ENCODE results near the gene GPC3.

Gene GPC3

DNA sequence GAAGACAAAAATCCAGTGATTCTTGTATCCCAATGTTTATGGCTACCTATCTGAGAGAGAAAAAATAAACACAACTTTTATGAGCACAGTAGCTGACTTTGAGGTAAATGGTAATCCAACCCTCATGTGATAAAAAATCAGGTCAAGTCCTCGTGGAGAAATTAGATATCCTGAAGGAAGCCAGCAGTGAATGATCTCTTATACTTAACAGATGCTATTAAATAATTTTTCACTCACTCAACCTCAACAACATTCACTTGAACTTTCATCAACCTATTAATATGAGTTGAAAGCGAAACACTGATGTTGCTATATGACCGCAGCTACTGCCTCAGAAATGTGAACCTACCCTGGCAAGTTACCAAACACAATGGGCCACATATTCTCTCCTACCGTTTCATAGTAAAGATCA, 105.4 kb downstream of the GPC3 start:
- H3K4me1 ChIP-seq (ENCODE audit: control insufficient read depth in 2 of 2, insufficient read depth in 2 of 2, low read length in 2 of 2): no peaks in the 10 kb centered on the region
- peaks cover 0 to 5% of the 10 kb centered on the region in 2 donors for H3K27me3 ChIP-seq (ENCODE audit: control insufficient read depth in 2 of 2, insufficient read depth in 2 of 2, low read length in 2 of 2)
- H3K9ac ChIP-seq (ENCODE audit: low read depth in 1 of 2, low read length in 2 of 2): no peak overlapping the region
- H3K27ac ChIP-seq (ENCODE audit: low read depth in 2 of 2, low read length in 2 of 2): no peak overlapping the region
- H3K36me3 ChIP-seq (ENCODE audit: control insufficient read depth in 2 of 2, insufficient read depth in 2 of 2, low read length in 2 of 2): no peaks in the 10 kb centered on the region
- H3K9me3 ChIP-seq (ENCODE audit: control insufficient read depth in 2 of 2, low read length in 2 of 2): no peaks in the 10 kb centered on the region
- H3K4me3 ChIP-seq (ENCODE audit: low read length in 2 of 2): no peak overlapping the region

DNA sequence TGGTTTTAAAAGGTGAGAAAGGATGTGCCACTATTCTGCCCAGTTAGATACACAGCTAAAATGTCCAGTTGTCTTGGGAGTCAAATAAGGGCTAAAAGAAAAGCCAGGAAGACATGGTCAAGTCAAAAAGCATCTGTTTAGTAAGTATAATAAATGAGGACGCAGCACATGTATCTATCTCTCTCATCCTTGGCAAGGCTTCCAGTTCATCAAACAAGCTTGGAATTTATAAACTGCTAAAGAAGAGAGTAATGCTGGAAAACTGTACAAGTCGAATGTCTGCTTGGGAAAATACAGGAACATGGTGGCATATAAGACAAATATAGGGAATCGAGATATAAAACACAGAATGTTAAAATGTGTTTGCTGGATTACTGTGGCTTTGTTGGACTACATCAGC, 106.7 kb downstream of the GPC3 start:
- Histone ChIP-seq H3K27ac (ENCODE audit: low read depth in 2 of 2, low read length in 2 of 2) (no peak overlapping the region), H3K9ac (ENCODE audit: low read depth in 1 of 2, low read length in 2 of 2) (no peak overlapping the region), H3K4me3 (ENCODE audit: low read length in 2 of 2) (no peak overlapping the region), H3K4me1 (ENCODE audit: control insufficient read depth in 2 of 2, insufficient read depth in 2 of 2, low read length in 2 of 2) (no peaks in the 10 kb centered on the region), H3K36me3 (ENCODE audit: control insufficient read depth in 2 of 2, insufficient read depth in 2 of 2, low read length in 2 of 2) (no peaks in the 10 kb centered on the region), H3K27me3 (ENCODE audit: control insufficient read depth in 2 of 2, insufficient read depth in 2 of 2, low read length in 2 of 2) (peaks cover 0 to 5% of the 10 kb centered on the region in 2 donors), H3K9me3 (ENCODE audit: control insufficient read depth in 2 of 2, low read length in 2 of 2) (no peaks in the 10 kb centered on the region)

DNA sequence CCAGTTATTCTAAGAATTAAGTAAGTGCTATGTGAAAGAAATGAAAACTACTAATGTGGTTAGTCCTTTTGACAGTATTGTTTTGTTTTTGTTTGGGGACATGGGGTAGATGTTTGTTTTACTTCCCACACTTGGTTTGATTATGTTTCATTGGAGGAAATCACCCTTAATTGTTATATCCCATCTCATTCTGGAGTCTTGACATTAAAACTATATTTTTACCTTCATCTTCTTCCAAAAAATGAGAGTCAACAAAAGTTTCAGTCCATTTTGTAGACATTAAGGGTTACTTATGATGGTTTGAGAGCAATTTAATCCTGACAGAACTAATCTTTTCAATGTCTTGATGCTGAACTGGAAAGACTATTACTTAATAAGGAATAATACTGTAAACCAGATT, 108.7 kb downstream of the GPC3 start:
- Histone ChIP-seq H3K9me3 (ENCODE audit: control insufficient read depth in 2 of 2, low read length in 2 of 2) (peaks cover 0 to 2% of the 10 kb centered on the region in 2 donors), H3K27ac (ENCODE audit: low read depth in 2 of 2, low read length in 2 of 2) (no peak overlapping the region), H3K4me3 (ENCODE audit: low read length in 2 of 2) (no peak overlapping the region), H3K36me3 (ENCODE audit: control insufficient read depth in 2 of 2, insufficient read depth in 2 of 2, low read length in 2 of 2) (no peaks in the 10 kb centered on the region), H3K4me1 (ENCODE audit: control insufficient read depth in 2 of 2, insufficient read depth in 2 of 2, low read length in 2 of 2) (no peaks in the 10 kb centered on the region), H3K27me3 (ENCODE audit: control insufficient read depth in 2 of 2, insufficient read depth in 2 of 2, low read length in 2 of 2) (no peaks in the 10 kb centered on the region), H3K9ac (ENCODE audit: low read depth in 1 of 2, low read length in 2 of 2) (no peak overlapping the region)

DNA sequence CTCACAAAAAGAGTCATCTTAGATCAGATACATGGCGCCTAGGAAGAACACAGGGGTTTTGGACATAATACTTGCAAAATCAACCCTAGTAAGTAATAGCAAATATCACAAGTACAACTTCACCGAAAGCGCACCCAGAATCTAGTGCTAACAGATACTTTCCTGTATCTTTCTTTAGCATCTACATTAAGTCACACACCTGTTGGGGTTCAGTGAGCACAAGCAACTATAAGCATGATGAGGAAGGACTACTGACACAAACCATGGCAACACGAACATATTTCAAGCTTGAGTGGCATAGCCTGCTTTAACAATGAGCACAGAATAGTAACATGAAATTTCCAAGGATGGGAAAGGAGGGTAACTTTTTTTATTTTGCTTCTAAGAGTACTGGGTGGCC, 116.1 kb downstream of the GPC3 start:
- H3K27me3 ChIP-seq (ENCODE audit: control insufficient read depth in 2 of 2, insufficient read depth in 2 of 2, low read length in 2 of 2): peaks cover 0 to 3% of the 10 kb centered on the region in 2 donors
- no peaks in the 10 kb centered on the region for H3K4me1 ChIP-seq (ENCODE audit: control insufficient read depth in 2 of 2, insufficient read depth in 2 of 2, low read length in 2 of 2)
- no peak overlapping the region for H3K9ac ChIP-seq (ENCODE audit: low read depth in 1 of 2, low read length in 2 of 2)
- H3K36me3 ChIP-seq (ENCODE audit: control insufficient read depth in 2 of 2, insufficient read depth in 2 of 2, low read length in 2 of 2): no peaks in the 10 kb centered on the region
- H3K4me3 ChIP-seq (ENCODE audit: low read length in 2 of 2): no peak overlapping the region
- H3K9me3 ChIP-seq (ENCODE audit: control insufficient read depth in 2 of 2, low read length in 2 of 2): peaks cover 0 to 2% of the 10 kb centered on the region in 2 donors
- H3K27ac ChIP-seq (ENCODE audit: low read depth in 2 of 2, low read length in 2 of 2): no peak overlapping the region

DNA sequence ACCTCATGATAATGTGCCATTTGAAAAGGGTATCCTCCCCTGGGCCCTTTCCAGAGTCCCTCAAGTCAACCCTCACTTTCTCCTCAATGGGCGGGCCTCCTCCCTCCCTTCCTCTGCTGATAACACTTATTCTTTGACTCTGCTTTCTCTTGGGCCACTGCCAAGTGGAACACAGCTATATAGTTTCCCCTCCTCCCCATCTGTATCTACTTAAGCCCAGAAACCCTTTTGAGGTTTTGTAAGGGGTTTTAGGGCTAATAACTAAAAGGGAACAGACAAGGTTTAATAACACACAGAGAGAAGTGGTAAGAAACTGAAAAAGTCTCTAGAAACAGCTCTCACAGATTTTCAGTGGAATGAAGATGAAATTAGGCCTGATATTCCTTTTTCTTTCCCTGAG, 116.7 kb downstream of the GPC3 start:
- Histone ChIP-seq H3K9ac (ENCODE audit: low read depth in 1 of 2, low read length in 2 of 2) (no peak overlapping the region), H3K36me3 (ENCODE audit: control insufficient read depth in 2 of 2, insufficient read depth in 2 of 2, low read length in 2 of 2) (no peaks in the 10 kb centered on the region), H3K9me3 (ENCODE audit: control insufficient read depth in 2 of 2, low read length in 2 of 2) (peaks cover 0 to 2% of the 10 kb centered on the region in 2 donors), H3K4me1 (ENCODE audit: control insufficient read depth in 2 of 2, insufficient read depth in 2 of 2, low read length in 2 of 2) (no peaks in the 10 kb centered on the region), H3K4me3 (ENCODE audit: low read length in 2 of 2) (no peak overlapping the region), H3K27me3 (ENCODE audit: control insufficient read depth in 2 of 2, insufficient read depth in 2 of 2, low read length in 2 of 2) (peaks cover 0 to 3% of the 10 kb centered on the region in 2 donors), H3K27ac (ENCODE audit: low read depth in 2 of 2, low read length in 2 of 2) (no peak overlapping the region)

DNA sequence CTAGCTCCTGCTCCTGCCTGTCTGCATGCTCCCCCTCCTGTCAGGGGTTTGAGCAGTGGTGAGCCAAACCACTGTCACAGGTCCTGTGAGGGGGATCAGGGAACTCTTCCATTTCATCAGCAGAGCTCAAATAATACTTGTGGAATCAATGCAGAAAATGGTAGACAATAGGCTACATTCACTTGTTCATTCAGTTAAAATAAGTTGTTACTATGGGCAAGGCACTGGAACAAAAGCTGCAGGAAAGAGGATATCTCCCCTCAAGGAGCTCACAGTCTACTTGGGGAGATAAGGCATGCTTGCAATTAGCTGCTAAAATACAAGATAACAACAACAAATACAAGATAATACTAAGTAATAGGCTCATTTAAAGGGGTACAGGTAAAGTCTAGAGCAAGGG, 117.1 kb downstream of the GPC3 start:
- H3K27me3 ChIP-seq (ENCODE audit: control insufficient read depth in 2 of 2, insufficient read depth in 2 of 2, low read length in 2 of 2): peaks cover 0 to 3% of the 10 kb centered on the region in 2 donors
- H3K27ac ChIP-seq (ENCODE audit: low read depth in 2 of 2, low read length in 2 of 2): no peak overlapping the region
- no peaks in the 10 kb centered on the region for H3K4me1 ChIP-seq (ENCODE audit: control insufficient read depth in 2 of 2, insufficient read depth in 2 of 2, low read length in 2 of 2)
- no peak overlapping the region for H3K9ac ChIP-seq (ENCODE audit: low read depth in 1 of 2, low read length in 2 of 2)
- peaks cover 0 to 2% of the 10 kb centered on the region in 2 donors for H3K9me3 ChIP-seq (ENCODE audit: control insufficient read depth in 2 of 2, low read length in 2 of 2)
- no peaks in the 10 kb centered on the region for H3K36me3 ChIP-seq (ENCODE audit: control insufficient read depth in 2 of 2, insufficient read depth in 2 of 2, low read length in 2 of 2)
- no peak overlapping the region for H3K4me3 ChIP-seq (ENCODE audit: low read length in 2 of 2)

DNA sequence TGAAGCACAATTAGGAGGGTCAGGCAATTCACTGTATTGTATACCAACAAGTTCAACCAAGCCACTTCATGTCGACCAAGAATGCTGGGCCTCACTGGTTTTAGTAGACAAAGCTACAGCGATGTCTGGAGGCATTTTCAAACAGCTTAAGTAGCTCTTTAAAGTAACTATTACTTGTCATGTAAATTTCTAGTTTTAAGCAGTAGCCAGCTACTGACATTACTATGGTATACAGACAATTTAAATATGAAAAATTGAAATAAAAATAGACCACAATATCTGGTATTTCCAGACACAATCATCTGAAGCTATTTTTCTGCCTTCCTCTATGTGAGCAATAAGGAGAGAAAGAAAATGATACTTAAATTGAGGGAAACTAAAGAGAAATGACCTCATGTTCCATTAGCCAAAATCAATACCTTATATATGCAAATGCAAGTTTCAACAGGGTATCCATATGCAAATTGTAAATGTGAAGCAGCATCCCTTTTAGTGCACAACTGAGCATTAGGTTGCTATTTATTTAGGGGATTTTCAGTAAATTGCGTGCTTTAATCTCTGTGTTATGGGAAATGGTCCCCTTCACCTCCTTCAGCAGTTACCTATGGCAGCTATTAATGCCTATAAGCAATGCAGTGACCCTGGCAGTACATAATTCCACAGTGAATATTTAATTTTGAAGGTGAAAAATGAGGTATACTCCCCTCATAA, 119.5 kb downstream of the GPC3 start:
- H3K4me1 ChIP-seq (ENCODE audit: control insufficient read depth in 2 of 2, insufficient read depth in 2 of 2, low read length in 2 of 2): no peaks in the 10 kb centered on the region
- H3K4me3 ChIP-seq (ENCODE audit: low read length in 2 of 2): no peak overlapping the region
- H3K9me3 ChIP-seq (ENCODE audit: control insufficient read depth in 2 of 2, low read length in 2 of 2): no peaks in the 10 kb centered on the region
- H3K27me3 ChIP-seq (ENCODE audit: control insufficient read depth in 2 of 2, insufficient read depth in 2 of 2, low read length in 2 of 2): peaks cover 0 to 5% of the 10 kb centered on the region in 2 donors
- no peak overlapping the region for H3K9ac ChIP-seq (ENCODE audit: low read depth in 1 of 2, low read length in 2 of 2)
- H3K27ac ChIP-seq (ENCODE audit: low read depth in 2 of 2, low read length in 2 of 2): no peak overlapping the region
- H3K36me3 ChIP-seq (ENCODE audit: control insufficient read depth in 2 of 2, insufficient read depth in 2 of 2, low read length in 2 of 2): no peaks in the 10 kb centered on the region

DNA sequence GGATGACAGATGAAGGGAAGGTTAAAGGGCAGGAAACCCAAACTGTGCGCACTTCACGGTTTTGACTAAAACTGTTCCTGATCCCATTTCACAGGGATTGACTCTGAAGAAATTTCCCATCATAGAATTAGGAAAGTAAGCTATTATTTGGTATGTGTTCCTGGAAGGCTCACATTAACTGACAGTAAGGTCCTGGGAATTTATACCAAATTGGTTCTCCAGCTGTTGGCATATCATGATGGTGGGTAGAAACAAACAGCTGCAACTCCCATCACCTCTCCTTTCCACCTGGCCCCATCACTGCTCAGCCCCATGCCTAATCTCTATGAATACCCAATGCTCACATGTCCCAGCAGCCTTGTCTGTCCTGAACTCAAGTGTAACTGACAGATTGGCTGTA, 121.2 kb downstream of the GPC3 start:
- Histone ChIP-seq H3K27ac (ENCODE audit: low read depth in 2 of 2, low read length in 2 of 2) (no peak overlapping the region), H3K36me3 (ENCODE audit: control insufficient read depth in 2 of 2, insufficient read depth in 2 of 2, low read length in 2 of 2) (no peaks in the 10 kb centered on the region), H3K9ac (ENCODE audit: low read depth in 1 of 2, low read length in 2 of 2) (no peak overlapping the region), H3K9me3 (ENCODE audit: control insufficient read depth in 2 of 2, low read length in 2 of 2) (no peaks in the 10 kb centered on the region), H3K4me3 (ENCODE audit: low read length in 2 of 2) (no peak overlapping the region), H3K27me3 (ENCODE audit: control insufficient read depth in 2 of 2, insufficient read depth in 2 of 2, low read length in 2 of 2) (peaks cover 0 to 2% of the 10 kb centered on the region in 2 donors), H3K4me1 (ENCODE audit: control insufficient read depth in 2 of 2, insufficient read depth in 2 of 2, low read length in 2 of 2) (no peaks in the 10 kb centered on the region)

DNA sequence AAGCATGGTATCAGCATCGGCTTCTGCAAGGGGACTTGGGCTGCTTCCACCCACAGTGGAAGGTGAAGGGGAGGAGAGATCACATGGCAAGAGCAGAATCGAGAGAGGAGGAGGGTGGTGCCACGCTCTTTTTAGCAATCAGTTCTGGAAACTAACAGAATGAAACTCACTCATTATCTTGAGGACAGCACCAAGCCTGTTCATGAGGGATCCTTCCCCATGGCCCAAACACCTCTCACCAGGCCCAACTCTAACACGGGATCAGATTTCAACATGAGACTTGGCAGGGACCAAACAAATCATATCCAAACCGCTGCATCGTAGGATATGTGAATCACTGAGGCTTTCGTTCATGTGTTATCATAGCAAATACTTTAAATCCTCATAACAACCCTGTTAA, 125.5 kb downstream of the GPC3 start:
- Histone ChIP-seq H3K27ac (ENCODE audit: low read depth in 2 of 2, low read length in 2 of 2) (no peak overlapping the region), H3K36me3 (ENCODE audit: control insufficient read depth in 2 of 2, insufficient read depth in 2 of 2, low read length in 2 of 2) (no peaks in the 10 kb centered on the region), H3K9ac (ENCODE audit: low read depth in 1 of 2, low read length in 2 of 2) (no peak overlapping the region), H3K9me3 (ENCODE audit: control insufficient read depth in 2 of 2, low read length in 2 of 2) (no peaks in the 10 kb centered on the region), H3K4me3 (ENCODE audit: low read length in 2 of 2) (no peak overlapping the region), H3K4me1 (ENCODE audit: control insufficient read depth in 2 of 2, insufficient read depth in 2 of 2, low read length in 2 of 2) (no peaks in the 10 kb centered on the region), H3K27me3 (ENCODE audit: control insufficient read depth in 2 of 2, insufficient read depth in 2 of 2, low read length in 2 of 2) (peaks cover 2% of the 10 kb centered on the region in 2 donors)

DNA sequence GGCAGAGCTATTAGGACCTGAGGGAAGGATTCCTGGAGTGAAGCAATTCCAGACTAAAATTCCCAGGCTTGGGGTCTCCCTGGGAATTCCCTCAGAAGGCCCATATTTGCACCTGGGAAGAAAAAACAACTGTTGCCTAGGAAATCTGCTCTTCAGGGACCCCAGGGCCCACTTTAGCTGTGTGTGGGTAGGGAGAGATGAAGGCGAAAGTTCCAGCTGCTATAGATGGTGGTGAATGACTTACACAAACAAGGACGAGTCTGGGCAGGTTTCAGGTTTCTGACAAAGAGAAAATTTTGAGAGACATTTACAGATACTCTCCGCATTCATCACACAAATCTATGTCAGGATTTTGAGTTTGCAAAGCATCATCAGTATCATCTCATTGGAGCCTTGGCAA, 126.1 kb downstream of the GPC3 start:
- H3K4me3 ChIP-seq (ENCODE audit: low read length in 2 of 2): no peak overlapping the region
- no peak overlapping the region for H3K27ac ChIP-seq (ENCODE audit: low read depth in 2 of 2, low read length in 2 of 2)
- H3K36me3 ChIP-seq (ENCODE audit: control insufficient read depth in 2 of 2, insufficient read depth in 2 of 2, low read length in 2 of 2): no peaks in the 10 kb centered on the region
- no peaks in the 10 kb centered on the region for H3K4me1 ChIP-seq (ENCODE audit: control insufficient read depth in 2 of 2, insufficient read depth in 2 of 2, low read length in 2 of 2)
- H3K27me3 ChIP-seq (ENCODE audit: control insufficient read depth in 2 of 2, insufficient read depth in 2 of 2, low read length in 2 of 2): peaks cover 2% of the 10 kb centered on the region in 2 donors
- no peaks in the 10 kb centered on the region for H3K9me3 ChIP-seq (ENCODE audit: control insufficient read depth in 2 of 2, low read length in 2 of 2)
- H3K9ac ChIP-seq (ENCODE audit: low read depth in 1 of 2, low read length in 2 of 2): no peak overlapping the region

Data from mucosa of rectum (tissue), 2 donors.